Measurements from ENCODE around the gene KPNA6. TPM values are rescaled to one million over a fixed set of nuclear protein-coding genes. Genes with fewer than 3 reads are reported as not detected.
A peak's percentile ranks its signal among the peaks of the same experiment; 100 is the strongest.

The KPNA6 gene
- total and polyA plus RNA-seq, 9 of the 15 experiments (the other 6 are each of a cell fraction or from before 2014, with no cell fraction given) = 20.1 to 54.6 (median 32.2) TPM

DNA sequence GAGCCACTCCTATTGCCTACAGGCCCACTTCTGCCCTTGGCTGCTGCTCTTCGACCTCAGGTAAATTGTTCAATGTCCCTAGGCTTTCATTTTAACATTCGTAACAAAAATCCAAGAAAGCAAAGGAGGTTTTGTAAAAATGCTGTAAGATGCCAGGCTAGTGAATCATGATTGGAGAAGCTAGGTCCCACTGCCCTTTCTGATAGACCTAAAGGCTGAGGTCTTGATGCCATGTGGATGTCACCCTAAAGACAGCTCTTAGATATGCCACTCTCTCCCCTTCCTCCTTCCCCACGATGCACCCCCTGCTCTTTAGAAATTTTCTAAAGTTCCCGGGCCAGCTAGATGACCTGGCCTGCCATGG is 45.0 kb upstream of the KPNA6 start (continued):
- TF ChIP-seq NUFIP1 (IDR thresholded peaks at IDR 0.05; ENCODE audit: partially characterized antibody) (no peak), ZNF764 (CRISPR knock-in tag; IDR thresholded peaks at IDR 0.05; ENCODE audit: low read depth) (no peak), ZNF311 (CRISPR knock-in tag; IDR thresholded peaks at IDR 0.05) (no peak), CCNT2 (IDR thresholded peaks at IDR 0.05; ENCODE audit: borderline replicate concordance, extremely low read depth, insufficient read length, low read depth, low read length) (no peak), ZNF561 (CRISPR knock-in tag; conservative IDR thresholded peaks at IDR 0.05) (no peak), ARHGAP35 (IDR thresholded peaks at IDR 0.05; ENCODE audit: partially characterized antibody) (no peak), NFYB (IDR thresholded peaks at IDR 0.05; ENCODE audit: extremely low read depth, insufficient read length) (no peak), TEAD4 (IDR thresholded peaks at IDR 0.05; ENCODE audit: low read length) (no peak), TEAD4 (CRISPR knock-in tag; IDR thresholded peaks at IDR 0.05; ENCODE audit: borderline replicate concordance) (no peak), HDAC8 (tag; IDR thresholded peaks at IDR 0.05) (no peak), ZNF184 (CRISPR knock-in tag; IDR thresholded peaks at IDR 0.05) (no peak), NFXL1 (CRISPR knock-in tag; IDR thresholded peaks at IDR 0.05) (no peak)

GRCh38 chr1:32063261-32063681 is 44.6 kb upstream of the KPNA6 start:
- WGBS (ENCODE audit: insufficient coverage, low coverage, missing lambda C conversion rate) = 26% methylated on average over 1 of the region's 1 CpG
- no peak overlapping the region for H3K27ac ChIP-seq (ENCODE audit: extremely low read depth, low read depth, low read length)
- ATAC-seq (peak; percentile 72), FAIRE-seq (peak; percentile 46), DNase-seq (ENCODE audit: extremely low read depth in 1 of 4, low spot score in 3 of 4) (peak; percentile 40 to 63 (median 55))
- H3K36me3 ChIP-seq (ENCODE audit: control insufficient read depth, insufficient read depth, low read length) = peaks cover 47% of the 10 kb centered on the region
- H3K4me3 ChIP-seq = no peak overlapping the region
- H3K9ac ChIP-seq (ENCODE audit: insufficient read depth in 1 of 2, low read depth in 2 of 2, low read length in 2 of 2) = no peak overlapping the region; a peak in 1 of 4 replicates
- ChIA-PET CTCF (ENCODE audit: low intra/inter-chr PET ratio) (interaction anchor here (0.6 to 1.6 kb wide), 9 partner anchors 46 to 301 kb away, joined by 3 to 6 read pairs (median 4); partner anchors contain the start of genes PTP4A2 and SPOCD1), POLR2A (interaction anchor here (0.5 to 3.6 kb wide), 8 partner anchors 9 to 386 kb away, joined by 3 to 17 read pairs (median 6); partner anchors contain the start of gene TMEM39B)
- H2AFZ ChIP-seq (ENCODE audit: low read depth, low read length) = no peak overlapping the region
- no peak overlapping the region for H3K4me2 ChIP-seq (ENCODE audit: insufficient read depth, low read length)
- H3K9me1 ChIP-seq (ENCODE audit: control insufficient read depth, insufficient read depth, low read length) = no peaks in the 10 kb centered on the region
- intact Hi-C loops (cut with micrococcal nuclease) = loop anchor here (1.0 to 10.0 kb wide), 4 partner anchors 86 to 352 kb away; partner anchors contain the start of gene SPOCD1
- no peaks in the 10 kb centered on the region for H3K27me3 ChIP-seq (ENCODE audit: control insufficient read depth in 2 of 2, insufficient read depth in 2 of 2, low read length in 2 of 2)
- H4K20me1 ChIP-seq (replicated peaks; ENCODE audit: control insufficient read depth, insufficient read depth, low read length) = 0 out of 2 replicates have a peak, but pooled peaks cover 6% of the 10 kb centered on the region
- no peaks in the 10 kb centered on the region for H3K79me2 ChIP-seq (ENCODE audit: control insufficient read depth, insufficient read depth, low read length)
- BruUV-seq (replicated peaks) = no TSS peak
- H3K4me1 ChIP-seq (replicated peaks in 1 of 2; ENCODE audit: control insufficient read depth in 2 of 2, insufficient read depth in 2 of 2, low read length in 2 of 2) = peaks cover 15 to 27% of the 10 kb centered on the region in 2 experiments
- in situ Hi-C loops (cut with MboI) = loop anchor here (5.0 to 10.0 kb wide), 2 partner anchors 91 to 238 kb away; no protein-coding TSS in a partner anchor
- H3K9me3 ChIP-seq (replicated peaks; ENCODE audit: control insufficient read depth, insufficient read depth, low read depth, low read length) = no peaks in the 10 kb centered on the region
- TF ChIP-seq ZNF766 (CRISPR knock-in tag; conservative IDR thresholded peaks at IDR 0.05) = no peak
- TF ChIP-seq HNRNPL (IDR thresholded peaks at IDR 0.05; ENCODE audit: low read depth, low read length) = no peak
- no peak for TF ChIP-seq JUND (IDR thresholded peaks at IDR 0.05; ENCODE audit: borderline replicate concordance, low read depth, low read length)
- no peak for TF ChIP-seq JUND (tag; IDR thresholded peaks at IDR 0.05; ENCODE audit: borderline replicate concordance, low read depth, low read length)
- TF ChIP-seq EZH2 (IDR thresholded peaks at IDR 0.05; ENCODE audit: borderline replicate concordance, low read depth, low read length) = no peak
- TF ChIP-seq ZNF76 (CRISPR knock-in tag; IDR thresholded peaks at IDR 0.05; ENCODE audit: borderline replicate concordance) = no peak
- TF ChIP-seq MEF2A (IDR thresholded peaks at IDR 0.05; ENCODE audit: control insufficient read depth, low read depth, low read length) = no peak
- 0 out of 2 replicates have a peak, but pooled peaks have one; percentile 14 for TF ChIP-seq CC2D1A (IDR thresholded peaks at IDR 0.05)
- no peak for TF ChIP-seq ZFP36 (IDR thresholded peaks at IDR 0.05; ENCODE audit: low read depth, low read length, partially characterized antibody)
- no peak for TF ChIP-seq CAMTA2 (CRISPR knock-in tag; conservative IDR thresholded peaks at IDR 0.05)
- no peak for TF ChIP-seq RHOXF2B (CRISPR knock-in tag; conservative IDR thresholded peaks at IDR 0.05)
- TF ChIP-seq ZNF311 (CRISPR knock-in tag; IDR thresholded peaks at IDR 0.05) = no peak
- no peak for TF ChIP-seq XRCC3 (IDR thresholded peaks at IDR 0.05)
